B cell (primary cell): Measurements from ENCODE around the gene CHST8. TPM values are rescaled to one million over a fixed set of nuclear protein-coding genes. Genes with fewer than 3 reads are reported as not detected.

Experiments
- ATAC-seq: fragments of 200-7000 bp; cut with Tn5 transposase; one replicate; pipeline ENCODE4 v1.10.0; 2021; ENCODE audit warnings: low read depth, mild to moderate bottlenecking, moderate number of reproducible peaks, moderate library complexity
- CTCF ChIA-PET: fragments of 350-600 bp; sonication (Branson Sonifier 250); formaldehyde crosslinking; loops from one replicate; lab custom pipeline; 2021; ENCODE audit warnings: antibody characterized with exemption, inconsistent platforms; lab: Charles Lee
- POLR2A ChIA-PET: fragments of 350-600 bp; sonication (Branson Sonifier 250); formaldehyde crosslinking; loops from one replicate; lab custom pipeline; 2021; ENCODE audit warnings: antibody characterized with exemption; lab: Charles Lee
- DNase-seq: peaks from one replicate; pipeline ENCODE4 v3.0.0; 2013
- H2AFZ ChIP-seq: 2 replicates; pipeline ENCODE4 v1.6.1; 2012; ENCODE audit warnings: mild to moderate bottlenecking, low read depth, low read length; ENCODE audit not compliant: insufficient read depth, poor library complexity, severe bottlenecking
- H3K27ac ChIP-seq, 2 donors: 1 replicate in 1 of 2; 2 replicates in 1 of 2; pipeline ENCODE4 v1.5.1; 2012 to 2013; ENCODE audit warnings: low read length in 2 of 2, mild to moderate bottlenecking in 2 of 2, moderate library complexity in 1 of 2
- H3K27me3 ChIP-seq, 4 experiments: fragments of 200-600 bp in 1 of 4; sonication (generic) in 1 of 4; replicated peaks in 1 of 4; 1 replicate in 2 of 4; 2 replicates in 2 of 4; pipeline versions ENCODE4 v1.6.1 to v1.7.0; 2013 to 2016; ENCODE audit warnings: low read length in 3 of 4, mild to moderate bottlenecking in 2 of 4, mixed read lengths in 1 of 4, moderate library complexity in 1 of 4; ENCODE audit not compliant: insufficient read depth in 4 of 4, control insufficient read depth in 3 of 4; ENCODE audit errors: control extremely low read depth in 1 of 4
- H3K36me3 ChIP-seq, 2 experiments: replicated peaks in 1 of 2; 1 replicate in 1 of 2; 2 replicates in 1 of 2; pipeline versions ENCODE4 v1.6.1 to v1.7.1; 2013; ENCODE audit warnings: low read length in 1 of 2; ENCODE audit not compliant: insufficient read depth in 2 of 2, control insufficient read depth in 1 of 2; ENCODE audit errors: control extremely low read depth in 1 of 2, extremely low read depth in 1 of 2
- H3K4me1 ChIP-seq, 2 donors: fragments of 200-600 bp in 1 of 2; sonication (generic) in 1 of 2; 1 replicate in 1 of 2; 2 replicates in 1 of 2; pipeline versions ENCODE4 v1.5.1 to v1.6.1; 2013 to 2017; ENCODE audit warnings: low read length in 2 of 2; ENCODE audit not compliant: control insufficient read depth in 2 of 2, insufficient read depth in 2 of 2
- H3K4me2 ChIP-seq: replicated peaks from 2 replicates; pipeline ENCODE3; 2012; ENCODE audit warnings: mild to moderate bottlenecking, low read depth, low read length; ENCODE audit not compliant: poor library complexity, severe bottlenecking
- H3K4me3 ChIP-seq, 5 experiments: fragments of 200-600 bp in 1 of 5; sonication (generic) in 1 of 5; 1 replicate in 3 of 5; 2 replicates in 2 of 5; pipeline versions ENCODE4 v1.5.1 to v1.7.0; 2011 to 2016; ENCODE audit warnings: low read length in 4 of 5, mild to moderate bottlenecking in 4 of 5, low read depth in 2 of 5, control low read depth in 1 of 5, moderate library complexity in 1 of 5; ENCODE audit not compliant: insufficient read depth in 1 of 5; ENCODE audit errors: control extremely low read depth in 1 of 5, extremely low read depth in 1 of 5
- H3K79me2 ChIP-seq: fragments of 200-600 bp; sonication (generic); one replicate; pipeline ENCODE4 v1.6.0; 2016; ENCODE audit warnings: low read length; ENCODE audit not compliant: control insufficient read depth, insufficient read depth
- H3K9ac ChIP-seq: fragments of 200-600 bp; sonication (generic); 2 replicates; pipeline ENCODE4 v1.6.1; 2017; ENCODE audit warnings: mild to moderate bottlenecking, low read length, moderate library complexity
- H3K9me3 ChIP-seq, 3 donors: one replicate each; pipeline versions ENCODE4 v1.6.1 to v1.7.1; 2013; ENCODE audit warnings: low read length in 2 of 3; ENCODE audit not compliant: control insufficient read depth in 2 of 3, insufficient read depth in 1 of 3; ENCODE audit errors: control extremely low read depth in 1 of 3
- H4K20me1 ChIP-seq: 2 replicates; pipeline ENCODE4 v1.6.0; 2012; ENCODE audit warnings: mild to moderate bottlenecking, low read length; ENCODE audit not compliant: insufficient read depth, control insufficient read depth, poor library complexity, severe bottlenecking
- H3K27ac Mint-ChIP-seq: one replicate; pipeline ENCODE4 v1.8.0; 2021; ENCODE audit warnings: mixed read lengths
- H3K27me3 Mint-ChIP-seq: one replicate; pipeline ENCODE4 v1.8.0; 2021; ENCODE audit warnings: mixed read lengths
- H3K4me1 Mint-ChIP-seq: one replicate; pipeline ENCODE4 v1.8.0; 2021; ENCODE audit warnings: mixed read lengths
- H3K4me3 Mint-ChIP-seq: one replicate; pipeline ENCODE4 v1.8.0; 2021; ENCODE audit warnings: mixed read lengths
- H3K9me3 Mint-ChIP-seq: one replicate; pipeline ENCODE4 v1.8.0; 2022; ENCODE audit warnings: mixed read lengths; ENCODE audit not compliant: insufficient read depth
- EZH2 ChIP-seq: IDR thresholded peaks from 2 replicates; pipeline ENCODE4 v1.6.1; 2012; ENCODE audit warnings: borderline replicate concordance, low read depth, mild to moderate bottlenecking, moderate library complexity, low read length; ENCODE audit not compliant: insufficient read depth, poor library complexity, severe bottlenecking
- WGBS: methylation state at CpG from one replicate; pipeline ENCODE4 v1.1.5; 2013; ENCODE audit warnings: missing lambda C conversion rate; ENCODE audit not compliant: insufficient coverage; 5-methylcytosine and 5-hydroxymethylcytosine counted together
- intact Hi-C: fragments of 100-400 bp; cut with micrococcal nuclease; formaldehyde crosslinking; loops from one replicate; pipeline ENCODE4 v1.10.0; 2022
- polyA plus RNA-seq: library from polyadenylated mRNA; depleted of rRNA; stranded (reverse); fragments of >200 nt; gene quantifications from 2 replicates; pipeline ENCODE4 v1.2.3, GENCODE V29; 2012
- total RNA-seq, 2 donors: library from RNA; stranded (reverse); fragments of 120-200 nt in 1 of 2; gene quantifications; 1 replicate in 1 of 2; 2 replicates in 1 of 2; pipeline versions ENCODE4 v1.2.3 to v1.2.4, GENCODE V29; 2013 to 2022
- TF ChIP-seq, protein P1 (sequence below): fragments of 200-600 bp; IDR thresholded peaks from one replicate; pipeline ENCODE4 v1.8.0; 2022; ENCODE audit warnings: antibody characterized with exemption, mild to moderate bottlenecking

The CHST8 gene
- total and polyA plus RNA-seq, 2 donors (not counting 1 experiment from before 2014, with no cell fraction given) = not detected

- peaks cover 40% of the 10 kb centered on the region for H3K27me3 Mint-ChIP-seq
- TF ChIP-seq, protein P1, sequence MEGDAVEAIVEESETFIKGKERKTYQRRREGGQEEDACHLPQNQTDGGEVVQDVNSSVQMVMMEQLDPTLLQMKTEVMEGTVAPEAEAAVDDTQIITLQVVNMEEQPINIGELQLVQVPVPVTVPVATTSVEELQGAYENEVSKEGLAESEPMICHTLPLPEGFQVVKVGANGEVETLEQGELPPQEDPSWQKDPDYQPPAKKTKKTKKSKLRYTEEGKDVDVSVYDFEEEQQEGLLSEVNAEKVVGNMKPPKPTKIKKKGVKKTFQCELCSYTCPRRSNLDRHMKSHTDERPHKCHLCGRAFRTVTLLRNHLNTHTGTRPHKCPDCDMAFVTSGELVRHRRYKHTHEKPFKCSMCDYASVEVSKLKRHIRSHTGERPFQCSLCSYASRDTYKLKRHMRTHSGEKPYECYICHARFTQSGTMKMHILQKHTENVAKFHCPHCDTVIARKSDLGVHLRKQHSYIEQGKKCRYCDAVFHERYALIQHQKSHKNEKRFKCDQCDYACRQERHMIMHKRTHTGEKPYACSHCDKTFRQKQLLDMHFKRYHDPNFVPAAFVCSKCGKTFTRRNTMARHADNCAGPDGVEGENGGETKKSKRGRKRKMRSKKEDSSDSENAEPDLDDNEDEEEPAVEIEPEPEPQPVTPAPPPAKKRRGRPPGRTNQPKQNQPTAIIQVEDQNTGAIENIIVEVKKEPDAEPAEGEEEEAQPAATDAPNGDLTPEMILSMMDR = no peak
- H3K4me3 Mint-ChIP-seq = no peak overlapping the region
- Histone ChIP-seq H3K27ac (no peak overlapping the region), H3K79me2 (no peaks in the 10 kb centered on the region), H2AFZ (no peak overlapping the region), H3K27me3 (peaks cover 0 to 14% (median 1%) of the 10 kb centered on the region in 4 experiments), H3K9ac (no peak overlapping the region), H3K4me1 (no peaks in the 10 kb centered on the region), H4K20me1 (no peaks in the 10 kb centered on the region), H3K36me3 (no peaks in the 10 kb centered on the region), H3K9me3 (peaks cover 0 to 2% (median 0%) of the 10 kb centered on the region in 3 donors), H3K4me3 (no peak overlapping the region), H3K4me2 (no peak overlapping the region)
- ATAC-seq (no peak), DNase-seq (no peak)
- ChIA-PET POLR2A (no interaction called here), CTCF (no interaction called here)
- WGBS = 85% methylated on average over 5 of the region's 5 CpGs
- no peaks in the 10 kb centered on the region for H3K9me3 Mint-ChIP-seq
- H3K4me1 Mint-ChIP-seq = no peaks in the 10 kb centered on the region
- H3K27ac Mint-ChIP-seq = no peak overlapping the region
- intact Hi-C loops = no loop called here
These were observed 5.8 kb downstream of the CHST8 start for GRCh38 chr19:33627526-33627925.

GRCh38 chr19:33627962-33628839 lies 6.4 kb downstream of the CHST8 start:
- no peak for TF ChIP-seq EZH2
- TF ChIP-seq, protein P1 = no peak
- WGBS = 88% methylated on average over 12 of the region's 12 CpGs

More at GRCh38 chr19:33627962-33628839, 6.4 kb downstream of the CHST8 start:
- Histone ChIP-seq H3K4me3 (no peak overlapping the region), H3K9ac (no peak overlapping the region), H3K27ac (no peak overlapping the region), H4K20me1 (no peaks in the 10 kb centered on the region), H3K79me2 (no peaks in the 10 kb centered on the region), H3K9me3 (peaks cover 0 to 3% (median 0%) of the 10 kb centered on the region in 3 donors), H2AFZ (no peak overlapping the region), H3K36me3 (no peaks in the 10 kb centered on the region), H3K4me1 (no peaks in the 10 kb centered on the region), H3K4me2 (no peak overlapping the region), H3K27me3 (peaks cover 0 to 8% (median 1%) of the 10 kb centered on the region in 4 experiments)
- ChIA-PET CTCF (no interaction called here), POLR2A (no interaction called here)
- peaks cover 39% of the 10 kb centered on the region for H3K27me3 Mint-ChIP-seq
- ATAC-seq (no peak), DNase-seq (no peak)
- no peaks in the 10 kb centered on the region for H3K9me3 Mint-ChIP-seq
- no peak overlapping the region for H3K4me3 Mint-ChIP-seq
- H3K4me1 Mint-ChIP-seq = no peaks in the 10 kb centered on the region
- H3K27ac Mint-ChIP-seq = no peak overlapping the region
- intact Hi-C loops = no loop called here
